Measurements from ENCODE around the gene GJB3. TPM values are rescaled to one million over a fixed set of nuclear protein-coding genes. Genes with fewer than 3 reads are reported as not detected.

GJB3 gene
- polyA plus RNA-seq, 1 donor (not counting 4 experiments of a cell fraction or from before 2014, with no cell fraction given): 133 TPM

Other genes with a start within 250 kb of the GJB3 start
- gene GJB5, start 26.2 kb upstream of the GJB3 start, polyA plus RNA-seq: 169 to 244 TPM (median 235 TPM) in 3 replicates
- gene GJB4, start 21.5 kb upstream of the GJB3 start, polyA plus RNA-seq: 18.1 to 27.2 TPM (median 25.4 TPM) in 3 replicates
- gene GJA4, start 11.8 kb downstream of the GJB3 start, polyA plus RNA-seq: 0.10 to 0.22 TPM in 2 of 3 replicates, not detected in the other
- gene SMIM12, start 78.5 kb downstream of the GJB3 start, polyA plus RNA-seq: 50.5 to 74.5 TPM (median 51.5 TPM) in 3 replicates
- gene DLGAP3, start 148.4 kb downstream of the GJB3 start, polyA plus RNA-seq: 0.01 to 0.14 TPM in 2 of 3 replicates, not detected in the other
- 22.8 to 33.4 TPM (median 26.4 TPM) in 3 replicates for gene TMEM35B, start 204.1 kb downstream of the GJB3 start, polyA plus RNA-seq

Measured in keratinocyte (primary cell).